COLO829 (cell line): ENCODE measurements around the gene RNF187.
"Not testable (repeated sequence)": the region's sequence is repeated elsewhere in the genome, so short reads cannot be mapped to it uniquely, and the experiment has no call there.

ENCODE experiments used
- DNase-seq: peaks from one replicate; pipeline ENCODE4 v3.0.0; 2012; ENCODE audit warnings: low spot score

RNF187 gene

GRCh38 chr1:228488125-228488817 is 1.1 kb downstream of the RNF187 start:
- no peak for DNase-seq

GRCh38 chr1:228488818-228489674 is 1.9 kb downstream of the RNF187 start:
- no peak for DNase-seq

GRCh38 chr1:228490120-228491078 is 3.2 kb downstream of the RNF187 start:
- no peak for DNase-seq

- DNase-seq = no peak
These were observed 6.2 kb downstream of the RNF187 start for GRCh38 chr1:228493141-228494043.

- DNase-seq = no peak
These were observed 6.8 kb downstream of the RNF187 start for GRCh38 chr1:228494044-228494353.

- no peak for DNase-seq
These were observed 7.2 kb downstream of the RNF187 start for GRCh38 chr1:228494391-228494790.

- no peak for DNase-seq
These were observed 8.0 kb downstream of the RNF187 start for GRCh38 chr1:228494970-228495853.

GRCh38 chr1:228496084-228496483 is 8.9 kb downstream of the RNF187 start:
- no peak for DNase-seq

GRCh38 chr1:228496494-228496893 is 9.3 kb downstream of the RNF187 start:
- DNase-seq = no peak

- DNase-seq = no peak
These were observed 10.0 kb downstream of the RNF187 start for GRCh38 chr1:228497206-228497605.

- DNase-seq = no peak
These were observed 10.6 kb downstream of the RNF187 start for GRCh38 chr1:228497817-228498216.

- DNase-seq = no peak
These were observed 13.1 kb downstream of the RNF187 start for GRCh38 chr1:228500143-228500734.

GRCh38 chr1:228500901-228501871 is 14.0 kb downstream of the RNF187 start:
- DNase-seq = peak; percentile 90

GRCh38 chr1:228502522-228502921 is 15.3 kb downstream of the RNF187 start:
- no peak for DNase-seq

GRCh38 chr1:228505944-228506343 is 18.8 kb downstream of the RNF187 start:
- DNase-seq = not testable (repeated sequence)

GRCh38 chr1:228507961-228508652 is 20.9 kb downstream of the RNF187 start:
- no peak for DNase-seq

- DNase-seq = no peak
These were observed 21.7 kb downstream of the RNF187 start for GRCh38 chr1:228508840-228509415.
